ENCODE measurements around the gene COL23A1. TPM values are rescaled to one million over a fixed set of nuclear protein-coding genes. Genes with fewer than 3 reads are reported as not detected.

The COL23A1 gene
- total and polyA plus RNA-seq, 2 of the 13 experiments (the other 11 are each of a cell fraction or from before 2014, with no cell fraction given), result not detected

DNA sequence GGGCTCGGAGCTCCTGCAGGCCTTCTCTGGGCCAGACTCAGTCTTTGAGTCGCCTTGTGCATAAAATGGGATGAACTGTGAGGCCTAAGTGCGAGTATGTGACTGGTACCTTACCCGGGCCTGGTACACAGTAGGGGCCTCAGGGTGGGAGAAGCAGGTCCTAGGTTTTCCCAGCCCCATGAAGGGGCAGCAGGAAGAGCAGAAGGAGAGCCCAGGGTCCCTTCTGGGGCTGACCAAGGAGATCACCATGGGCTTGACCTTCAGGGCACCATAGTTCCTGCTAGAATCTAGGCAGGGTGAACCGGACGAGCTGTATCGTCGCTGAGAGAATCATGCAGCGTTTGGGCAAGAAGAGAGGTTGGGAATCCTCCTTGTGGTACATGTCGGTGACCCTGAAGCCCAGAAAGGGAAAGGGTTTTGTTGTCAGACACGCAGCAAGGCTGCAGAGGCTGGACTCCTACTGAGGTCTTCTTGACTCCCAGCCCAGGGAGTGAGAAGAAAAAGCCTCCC lies 357.2 kb downstream of the COL23A1 start (continued):
- TF ChIP-seq, protein P1, sequence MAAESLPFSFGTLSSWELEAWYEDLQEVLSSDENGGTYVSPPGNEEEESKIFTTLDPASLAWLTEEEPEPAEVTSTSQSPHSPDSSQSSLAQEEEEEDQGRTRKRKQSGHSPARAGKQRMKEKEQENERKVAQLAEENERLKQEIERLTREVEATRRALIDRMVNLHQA (CRISPR knock-in tag; IDR thresholded peaks at IDR 0.05), result no peak
- TF ChIP-seq, protein P2, sequence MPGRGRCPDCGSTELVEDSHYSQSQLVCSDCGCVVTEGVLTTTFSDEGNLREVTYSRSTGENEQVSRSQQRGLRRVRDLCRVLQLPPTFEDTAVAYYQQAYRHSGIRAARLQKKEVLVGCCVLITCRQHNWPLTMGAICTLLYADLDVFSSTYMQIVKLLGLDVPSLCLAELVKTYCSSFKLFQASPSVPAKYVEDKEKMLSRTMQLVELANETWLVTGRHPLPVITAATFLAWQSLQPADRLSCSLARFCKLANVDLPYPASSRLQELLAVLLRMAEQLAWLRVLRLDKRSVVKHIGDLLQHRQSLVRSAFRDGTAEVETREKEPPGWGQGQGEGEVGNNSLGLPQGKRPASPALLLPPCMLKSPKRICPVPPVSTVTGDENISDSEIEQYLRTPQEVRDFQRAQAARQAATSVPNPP (CRISPR knock-in tag; IDR thresholded peaks at IDR 0.05), result no peak
- TF ChIP-seq ZNF441 (CRISPR knock-in tag; IDR thresholded peaks at IDR 0.05; ENCODE audit: borderline replicate concordance) (no peak), EED (CRISPR knock-in tag; IDR thresholded peaks at IDR 0.05) (no peak), EP300 (IDR thresholded peaks at IDR 0.05; ENCODE audit: low read depth in 2 of 2, low read length in 2 of 2) (no peak), EP300 (CRISPR knock-in tag; IDR thresholded peaks at IDR 0.05; ENCODE audit: borderline replicate concordance) (no peak), ARID2 (CRISPR knock-in tag; IDR thresholded peaks at IDR 0.05; ENCODE audit: borderline replicate concordance) (no peak), JDP2 (CRISPR knock-in tag; IDR thresholded peaks at IDR 0.05; ENCODE audit: borderline replicate concordance) (no peak), FOXM1 (CRISPR knock-in tag; IDR thresholded peaks at IDR 0.05) (no peak), ZNF768 (CRISPR knock-in tag; IDR thresholded peaks at IDR 0.05) (peak; percentile 94), KDM3A (CRISPR knock-in tag; IDR thresholded peaks at IDR 0.05; ENCODE audit: low read depth) (no peak), SNRNP70 (IDR thresholded peaks at IDR 0.05; ENCODE audit: low read depth, low read length) (no peak), ZNF713 (CRISPR knock-in tag; IDR thresholded peaks at IDR 0.05) (no peak), ZNF224 (CRISPR knock-in tag; IDR thresholded peaks at IDR 0.05) (no peak), SP140L (CRISPR knock-in tag; IDR thresholded peaks at IDR 0.05; ENCODE audit: borderline replicate concordance) (no peak), ZNF589 (CRISPR knock-in tag; conservative IDR thresholded peaks at IDR 0.05) (0 out of 2 replicates have a peak, but pooled peaks have one; percentile 5)
- TF ChIP-seq, protein P3, sequence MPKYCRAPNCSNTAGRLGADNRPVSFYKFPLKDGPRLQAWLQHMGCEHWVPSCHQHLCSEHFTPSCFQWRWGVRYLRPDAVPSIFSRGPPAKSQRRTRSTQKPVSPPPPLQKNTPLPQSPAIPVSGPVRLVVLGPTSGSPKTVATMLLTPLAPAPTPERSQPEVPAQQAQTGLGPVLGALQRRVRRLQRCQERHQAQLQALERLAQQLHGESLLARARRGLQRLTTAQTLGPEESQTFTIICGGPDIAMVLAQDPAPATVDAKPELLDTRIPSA (CRISPR knock-in tag; IDR thresholded peaks at IDR 0.05; ENCODE audit: borderline replicate concordance), result 0 out of 2 replicates have a peak, but pooled peaks have one; percentile 56
- TF ChIP-seq, protein P4, sequence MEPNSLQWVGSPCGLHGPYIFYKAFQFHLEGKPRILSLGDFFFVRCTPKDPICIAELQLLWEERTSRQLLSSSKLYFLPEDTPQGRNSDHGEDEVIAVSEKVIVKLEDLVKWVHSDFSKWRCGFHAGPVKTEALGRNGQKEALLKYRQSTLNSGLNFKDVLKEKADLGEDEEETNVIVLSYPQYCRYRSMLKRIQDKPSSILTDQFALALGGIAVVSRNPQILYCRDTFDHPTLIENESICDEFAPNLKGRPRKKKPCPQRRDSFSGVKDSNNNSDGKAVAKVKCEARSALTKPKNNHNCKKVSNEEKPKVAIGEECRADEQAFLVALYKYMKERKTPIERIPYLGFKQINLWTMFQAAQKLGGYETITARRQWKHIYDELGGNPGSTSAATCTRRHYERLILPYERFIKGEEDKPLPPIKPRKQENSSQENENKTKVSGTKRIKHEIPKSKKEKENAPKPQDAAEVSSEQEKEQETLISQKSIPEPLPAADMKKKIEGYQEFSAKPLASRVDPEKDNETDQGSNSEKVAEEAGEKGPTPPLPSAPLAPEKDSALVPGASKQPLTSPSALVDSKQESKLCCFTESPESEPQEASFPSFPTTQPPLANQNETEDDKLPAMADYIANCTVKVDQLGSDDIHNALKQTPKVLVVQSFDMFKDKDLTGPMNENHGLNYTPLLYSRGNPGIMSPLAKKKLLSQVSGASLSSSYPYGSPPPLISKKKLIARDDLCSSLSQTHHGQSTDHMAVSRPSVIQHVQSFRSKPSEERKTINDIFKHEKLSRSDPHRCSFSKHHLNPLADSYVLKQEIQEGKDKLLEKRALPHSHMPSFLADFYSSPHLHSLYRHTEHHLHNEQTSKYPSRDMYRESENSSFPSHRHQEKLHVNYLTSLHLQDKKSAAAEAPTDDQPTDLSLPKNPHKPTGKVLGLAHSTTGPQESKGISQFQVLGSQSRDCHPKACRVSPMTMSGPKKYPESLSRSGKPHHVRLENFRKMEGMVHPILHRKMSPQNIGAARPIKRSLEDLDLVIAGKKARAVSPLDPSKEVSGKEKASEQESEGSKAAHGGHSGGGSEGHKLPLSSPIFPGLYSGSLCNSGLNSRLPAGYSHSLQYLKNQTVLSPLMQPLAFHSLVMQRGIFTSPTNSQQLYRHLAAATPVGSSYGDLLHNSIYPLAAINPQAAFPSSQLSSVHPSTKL (CRISPR knock-in tag; IDR thresholded peaks at IDR 0.05), result no peak
- TF ChIP-seq, protein P5, sequence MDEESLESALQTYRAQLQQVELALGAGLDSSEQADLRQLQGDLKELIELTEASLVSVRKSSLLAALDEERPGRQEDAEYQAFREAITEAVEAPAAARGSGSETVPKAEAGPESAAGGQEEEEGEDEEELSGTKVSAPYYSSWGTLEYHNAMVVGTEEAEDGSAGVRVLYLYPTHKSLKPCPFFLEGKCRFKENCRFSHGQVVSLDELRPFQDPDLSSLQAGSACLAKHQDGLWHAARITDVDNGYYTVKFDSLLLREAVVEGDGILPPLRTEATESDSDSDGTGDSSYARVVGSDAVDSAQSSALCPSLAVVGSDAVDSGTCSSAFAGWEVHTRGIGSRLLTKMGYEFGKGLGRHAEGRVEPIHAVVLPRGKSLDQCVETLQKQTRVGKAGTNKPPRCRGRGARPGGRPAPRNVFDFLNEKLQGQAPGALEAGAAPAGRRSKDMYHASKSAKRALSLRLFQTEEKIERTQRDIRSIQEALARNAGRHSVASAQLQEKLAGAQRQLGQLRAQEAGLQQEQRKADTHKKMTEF (CRISPR knock-in tag; IDR thresholded peaks at IDR 0.05), result no peak
- TF ChIP-seq, protein P6, sequence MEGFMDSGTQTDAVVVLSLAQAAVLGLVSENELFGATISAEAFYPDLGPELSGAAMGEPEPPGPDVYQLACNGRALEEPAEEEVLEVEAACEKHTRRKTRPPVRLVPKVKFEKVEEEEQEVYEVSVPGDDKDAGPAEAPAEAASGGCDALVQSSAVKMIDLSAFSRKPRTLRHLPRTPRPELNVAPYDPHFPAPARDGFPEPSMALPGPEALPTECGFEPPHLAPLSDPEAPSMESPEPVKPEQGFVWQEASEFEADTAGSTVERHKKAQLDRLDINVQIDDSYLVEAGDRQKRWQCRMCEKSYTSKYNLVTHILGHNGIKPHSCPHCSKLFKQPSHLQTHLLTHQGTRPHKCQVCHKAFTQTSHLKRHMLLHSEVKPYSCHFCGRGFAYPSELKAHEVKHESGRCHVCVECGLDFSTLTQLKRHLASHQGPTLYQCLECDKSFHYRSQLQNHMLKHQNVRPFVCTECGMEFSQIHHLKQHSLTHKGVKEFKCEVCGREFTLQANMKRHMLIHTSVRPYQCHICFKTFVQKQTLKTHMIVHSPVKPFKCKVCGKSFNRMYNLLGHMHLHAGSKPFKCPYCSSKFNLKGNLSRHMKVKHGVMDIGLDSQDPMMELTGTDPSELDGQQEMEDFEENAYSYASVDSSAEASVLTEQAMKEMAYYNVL (CRISPR knock-in tag; IDR thresholded peaks at IDR 0.05; ENCODE audit: borderline replicate concordance), result no peak
